GM18508 (cell line): ENCODE results near the gene GMDS.

Experiments
- ATAC-seq: cut with Tn5 transposase; IDR thresholded peaks from one replicate; pipeline ENCODE4 v1.9.1; 2021; ENCODE audit warnings: moderate number of reproducible peaks; ENCODE audit not compliant: insufficient read depth, unreplicated experiment

GMDS gene

DNA sequence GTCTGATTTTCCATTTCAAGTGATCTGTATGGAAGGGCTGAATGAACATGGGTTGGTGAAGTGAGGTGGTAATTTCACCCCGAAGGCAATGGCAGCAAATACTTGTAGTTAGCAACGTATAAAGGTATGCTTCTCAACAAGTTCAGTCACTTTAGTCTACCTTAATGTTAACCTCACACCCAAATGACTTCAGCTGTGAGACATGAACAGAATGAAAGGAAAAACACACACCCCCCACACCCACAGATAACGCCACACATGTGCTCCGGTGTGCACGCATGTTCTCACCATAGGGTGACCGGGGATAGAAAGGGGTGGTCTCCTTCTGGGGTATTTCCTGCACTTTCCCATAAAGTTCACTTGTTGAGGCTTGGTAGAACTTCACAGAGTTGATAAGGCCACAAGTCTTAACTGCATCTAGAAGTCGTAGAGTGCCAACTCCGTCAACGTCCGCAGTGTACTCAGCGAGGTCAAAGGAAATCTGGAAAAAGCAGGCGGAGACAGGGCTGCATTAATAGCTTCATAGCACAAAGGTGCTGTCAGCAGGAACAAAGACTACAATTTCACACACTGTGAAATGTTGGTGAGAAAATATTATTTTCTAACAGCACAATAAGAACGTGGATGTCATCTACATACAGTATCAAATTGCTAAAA is 284.8 kb downstream of the GMDS start:
- ATAC-seq: no peak

DNA sequence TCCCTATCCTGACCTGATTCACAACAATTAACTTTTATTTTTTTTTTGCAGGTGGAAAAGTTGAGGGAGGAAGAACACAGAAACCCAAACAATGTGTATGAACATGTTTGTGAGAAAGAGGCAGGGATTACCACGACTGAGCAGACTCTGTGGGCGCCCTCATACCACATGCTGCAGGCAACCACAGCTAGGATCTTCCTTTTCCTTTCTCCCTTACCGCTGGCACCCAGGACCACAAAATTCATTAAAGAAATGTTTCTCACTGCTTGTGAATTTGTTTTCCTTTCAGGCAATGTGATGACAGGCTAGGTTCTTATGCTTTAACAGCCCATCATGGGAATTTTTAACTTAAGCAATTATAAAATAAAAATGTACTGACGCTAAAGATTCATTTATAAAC is 287.1 kb downstream of the GMDS start:
- ATAC-seq: no peak

DNA sequence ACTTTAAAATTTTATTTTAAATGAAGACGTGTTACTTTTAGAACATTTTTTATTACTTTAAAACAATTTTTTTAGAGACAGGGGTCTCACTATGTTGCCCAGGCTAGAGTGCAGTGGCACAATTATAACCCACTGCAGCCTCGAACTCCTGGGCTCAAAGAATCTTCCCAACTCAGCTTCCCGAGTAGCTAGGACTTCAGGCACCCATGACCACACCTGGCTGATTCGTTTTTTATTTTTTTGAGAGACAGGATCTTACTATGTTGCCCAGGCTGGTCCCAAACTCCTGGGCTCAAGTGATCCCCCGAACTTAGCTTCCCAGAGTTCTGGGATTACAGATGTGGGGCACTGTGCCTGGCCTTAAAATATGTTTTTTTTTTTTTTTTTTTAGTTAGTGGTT is 287.7 kb downstream of the GMDS start:
- no peak for ATAC-seq

DNA sequence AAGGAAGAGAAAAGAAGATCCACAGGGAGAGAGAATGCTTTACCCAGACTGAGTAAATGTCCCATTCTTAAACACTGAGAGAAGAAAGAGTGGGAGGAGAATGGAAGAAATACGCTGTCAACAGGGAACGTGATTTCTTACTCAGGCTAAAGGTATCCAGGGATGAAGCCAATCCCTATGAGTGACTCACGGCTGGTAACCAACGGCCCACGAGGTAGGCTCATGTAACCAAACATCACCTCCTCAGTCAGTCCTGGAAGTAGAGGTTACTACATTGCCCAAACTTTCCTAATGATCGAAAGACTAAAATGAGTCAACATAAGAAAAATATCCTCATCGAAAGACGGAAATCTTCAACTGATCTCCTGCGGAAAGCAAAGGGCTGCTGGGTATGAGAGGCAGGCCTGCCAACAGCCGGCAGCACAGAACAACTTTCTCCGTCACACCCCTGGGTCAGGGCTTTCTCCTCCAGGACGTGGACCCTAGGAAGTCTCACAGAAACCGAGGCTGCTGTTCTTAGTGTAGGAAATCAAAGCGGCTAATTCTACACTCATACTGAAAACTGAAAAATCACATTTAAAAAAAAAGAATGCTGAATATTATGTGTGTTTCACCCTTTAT is 292.6 kb downstream of the GMDS start:
- ATAC-seq: no peak

DNA sequence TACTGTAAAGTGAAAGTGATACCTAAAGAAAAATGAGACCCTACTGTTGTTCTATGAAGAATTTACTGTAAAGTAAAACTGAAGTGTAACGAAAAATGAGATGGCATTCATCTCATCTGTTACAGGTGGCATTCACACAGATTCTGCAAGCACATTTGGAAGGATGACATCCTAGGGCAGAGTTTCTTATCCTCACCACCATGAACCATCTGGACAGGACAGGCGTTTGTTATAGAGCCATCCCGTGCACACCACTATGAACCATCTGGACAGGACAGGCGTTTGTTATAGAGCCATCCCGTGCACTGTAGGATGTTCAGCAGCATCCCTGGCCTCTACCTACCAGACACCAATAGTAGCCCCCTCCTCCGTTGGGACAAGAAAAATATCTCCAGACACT is 294.8 kb downstream of the GMDS start:
- ATAC-seq: no peak

DNA sequence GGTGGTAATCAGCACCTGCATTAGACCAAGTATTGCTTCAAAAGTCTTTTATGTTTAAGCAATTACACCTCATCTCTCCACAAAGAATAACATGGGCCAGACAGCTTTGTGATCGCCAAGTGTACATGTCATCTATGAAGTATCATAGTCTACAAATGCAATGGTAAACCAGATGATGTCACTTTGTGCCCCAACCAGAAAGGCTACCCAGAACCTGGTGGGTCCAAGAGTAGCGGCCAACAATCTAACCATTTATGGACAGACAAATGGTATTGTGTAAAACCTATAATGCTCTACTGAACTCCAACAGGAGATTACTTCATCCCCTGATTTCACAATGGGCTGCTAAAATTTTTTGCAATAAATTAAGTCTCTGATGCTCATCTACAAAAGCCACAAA is 295.9 kb downstream of the GMDS start:
- no peak for ATAC-seq

DNA sequence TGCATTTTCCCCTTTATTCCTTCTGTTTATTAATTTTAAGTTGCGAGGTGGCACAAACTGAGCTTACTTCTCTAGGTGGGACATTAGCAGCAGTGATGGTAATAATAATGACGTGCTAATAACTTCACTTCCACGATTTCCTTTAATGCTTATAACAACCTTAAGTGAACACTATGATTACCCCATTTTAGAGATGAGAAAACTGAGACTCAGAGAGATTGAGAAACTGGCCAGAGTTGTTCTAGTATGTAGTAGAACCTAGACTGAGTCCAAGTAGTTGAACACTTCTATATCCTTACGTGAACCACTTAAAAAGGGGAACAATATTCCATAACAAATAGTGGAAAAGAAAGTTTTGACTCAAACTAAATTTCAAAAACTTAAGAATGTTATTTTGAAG is 297.5 kb downstream of the GMDS start:
- no peak for ATAC-seq

DNA sequence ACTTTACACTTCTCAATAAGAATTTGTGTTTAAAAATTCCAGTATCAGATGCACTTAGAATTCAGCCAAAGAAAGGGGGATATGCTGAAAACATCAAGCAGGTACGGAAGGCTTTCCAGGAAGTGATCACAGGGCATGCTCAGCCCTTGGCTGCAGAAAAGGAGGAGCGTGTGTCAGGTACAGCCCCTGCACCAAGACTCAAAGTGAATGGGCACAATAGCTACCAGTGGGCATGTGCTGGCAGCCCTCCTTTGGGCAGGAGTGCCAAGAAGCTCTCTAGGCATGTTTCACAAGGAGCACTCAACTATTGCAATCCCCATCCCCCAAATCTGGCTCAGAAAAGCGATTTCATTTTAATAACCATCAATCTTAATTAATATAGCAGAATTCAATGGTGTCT is 298.8 kb downstream of the GMDS start:
- ATAC-seq: no peak

DNA sequence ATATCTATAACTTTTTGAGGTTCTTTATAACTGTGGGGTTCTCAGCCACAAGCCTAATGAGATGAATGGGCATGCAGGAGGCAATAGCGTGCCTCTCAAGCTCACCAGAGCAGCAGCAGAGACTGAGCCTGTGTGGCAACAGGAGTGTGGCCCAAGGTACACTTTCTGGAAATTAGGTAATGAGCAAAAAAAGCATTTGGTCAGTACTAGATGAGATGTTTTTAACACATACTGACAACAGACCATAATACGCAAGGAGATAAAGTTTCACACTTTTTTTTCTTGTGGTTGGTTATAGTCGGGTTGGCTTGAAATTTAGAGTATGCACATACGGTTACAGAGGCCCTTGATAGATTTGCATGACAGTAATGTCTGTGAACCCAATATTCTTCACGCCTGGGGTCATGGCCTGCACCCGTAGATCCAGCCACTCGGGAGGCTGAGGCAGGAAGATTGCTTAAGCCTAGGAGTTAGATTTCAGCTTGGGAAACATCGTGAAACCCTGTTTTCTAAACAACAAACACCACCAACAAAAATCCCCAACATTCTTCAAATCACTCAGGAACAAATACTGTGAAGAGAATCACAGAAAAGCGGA is 300.1 kb downstream of the GMDS start:
- ATAC-seq: no peak

DNA sequence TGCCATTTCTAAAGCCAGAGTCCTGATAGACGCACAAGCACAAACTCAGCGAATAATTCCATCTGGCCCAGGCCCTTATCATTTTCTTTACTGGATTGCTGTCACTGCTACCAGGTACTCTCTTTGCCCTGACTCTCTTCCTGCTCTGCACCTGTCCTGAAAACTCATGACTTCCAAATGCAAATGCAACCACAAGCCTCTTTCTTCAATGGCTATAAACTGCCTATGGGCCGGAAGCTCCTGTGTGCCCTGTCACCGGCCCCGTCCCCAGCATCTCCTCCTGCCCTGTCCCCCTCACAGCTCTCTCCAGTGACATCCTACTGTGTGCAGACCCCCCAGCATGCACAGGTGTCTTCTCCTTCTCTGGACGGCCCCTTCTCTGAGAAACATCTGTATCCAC is 302.6 kb downstream of the GMDS start:
- ATAC-seq: no peak

DNA sequence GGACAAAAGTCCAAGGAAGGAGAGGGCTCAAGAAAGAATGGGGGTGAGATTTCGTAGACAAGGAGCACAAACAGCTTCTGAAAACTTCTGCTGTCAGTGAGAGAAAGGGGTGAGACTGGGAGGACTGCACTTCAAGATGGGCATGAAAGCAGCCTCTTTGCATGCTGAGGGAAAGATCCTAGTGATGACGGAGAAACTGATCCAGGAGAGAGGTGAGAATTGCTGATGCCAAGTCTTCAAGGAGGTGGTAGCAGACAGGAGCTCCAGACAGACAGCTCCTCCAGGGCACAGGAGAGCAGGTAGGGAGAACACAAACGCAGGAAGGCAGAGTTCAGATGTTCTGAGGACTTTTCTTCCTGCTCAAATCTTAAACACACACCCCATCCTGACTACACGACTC is 303.9 kb downstream of the GMDS start:
- no peak for ATAC-seq

DNA sequence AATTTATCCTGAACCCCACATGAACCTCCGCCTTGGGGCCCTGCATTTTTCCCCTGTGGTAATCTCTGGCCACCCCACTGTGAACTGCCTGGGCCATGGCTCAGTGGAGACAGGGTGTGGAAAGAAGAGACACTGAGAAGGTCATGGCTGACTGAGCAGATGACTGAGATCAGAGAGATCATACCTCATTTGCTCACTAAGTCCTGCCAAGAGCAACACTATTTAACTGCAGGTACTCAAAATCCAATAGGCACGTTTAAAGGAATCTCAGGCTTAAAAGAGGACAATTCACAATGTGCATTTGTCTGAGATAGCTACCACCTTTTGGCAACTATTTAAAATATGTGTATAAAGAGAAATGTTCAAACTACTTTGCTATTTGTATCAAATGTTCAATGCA is 305.0 kb downstream of the GMDS start:
- no peak for ATAC-seq

DNA sequence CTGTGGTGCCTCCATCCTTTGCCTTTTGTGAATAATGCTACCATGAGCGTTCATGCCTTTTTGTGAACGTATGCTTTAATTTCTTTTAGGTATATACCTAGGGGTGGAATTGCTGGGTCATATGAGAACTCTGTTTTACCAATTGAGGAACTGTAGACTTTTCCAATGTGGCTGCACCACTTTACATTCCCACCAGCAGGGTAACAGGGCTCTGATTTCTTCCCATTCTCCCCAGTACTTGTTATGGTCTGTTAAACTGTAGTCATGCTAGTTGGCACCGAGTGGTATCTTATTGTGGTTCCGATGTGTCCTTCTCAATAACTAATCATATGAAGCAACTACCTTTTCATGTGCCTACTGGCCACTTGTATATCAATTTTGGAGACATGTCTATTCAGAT is 312.1 kb downstream of the GMDS start:
- ATAC-seq: no peak

DNA sequence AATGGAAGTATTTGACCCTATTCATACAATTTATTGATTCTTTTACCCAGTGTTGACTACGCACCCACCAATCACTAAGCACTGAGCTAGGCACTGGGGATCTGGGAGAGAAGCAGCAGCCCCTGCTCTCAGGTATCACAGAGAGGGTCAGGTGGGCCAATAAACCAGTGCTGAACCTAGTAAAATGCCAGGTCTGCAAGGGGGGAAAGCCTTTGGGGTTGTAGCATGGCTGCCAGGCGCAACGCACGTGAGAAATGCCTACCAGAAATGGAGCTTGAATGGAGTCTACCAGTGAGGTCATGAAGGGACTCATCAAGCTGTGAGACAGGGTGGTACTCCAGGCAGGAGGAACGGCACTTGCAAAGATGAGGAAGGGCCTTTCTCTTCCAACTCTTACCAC is 313.6 kb downstream of the GMDS start:
- ATAC-seq: no peak

DNA sequence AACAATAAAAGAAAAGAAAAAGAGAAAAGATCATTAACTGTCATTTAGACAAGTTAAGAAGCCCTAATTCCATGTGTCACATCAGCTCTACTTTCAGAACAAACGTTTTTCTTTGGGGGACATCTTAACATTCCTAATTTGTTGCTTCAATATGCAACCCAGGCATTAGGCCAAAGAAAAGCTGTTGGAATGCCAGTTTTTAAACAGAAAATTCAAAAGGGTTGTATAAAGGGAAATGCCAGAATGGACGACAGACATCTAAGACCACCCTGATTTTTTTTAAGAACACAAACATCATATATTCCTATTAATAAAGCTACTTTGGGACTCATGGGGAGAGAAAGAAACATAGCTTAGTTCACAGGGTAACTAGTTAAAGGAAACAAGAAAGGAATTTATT is 315.0 kb downstream of the GMDS start:
- ATAC-seq: no peak

DNA sequence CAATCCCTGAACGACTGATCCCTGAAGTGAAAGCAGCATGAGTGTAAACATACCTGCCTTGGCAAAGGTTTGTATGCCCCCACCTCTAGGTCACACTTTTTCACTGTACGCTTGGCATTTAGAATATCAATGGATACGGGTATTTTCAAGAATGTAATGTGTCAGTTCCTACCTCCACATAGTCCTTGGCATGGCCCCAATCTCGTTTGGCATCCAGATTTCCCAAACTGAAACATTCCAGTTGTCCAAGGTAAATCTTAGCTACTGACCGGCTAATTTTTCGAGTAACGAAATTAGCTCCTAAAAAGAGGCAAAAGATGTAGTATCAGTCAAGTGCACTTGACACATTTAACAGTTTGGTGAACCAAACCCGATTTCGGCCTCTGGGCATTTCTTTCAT is 315.5 kb downstream of the GMDS start:
- no peak for ATAC-seq

DNA sequence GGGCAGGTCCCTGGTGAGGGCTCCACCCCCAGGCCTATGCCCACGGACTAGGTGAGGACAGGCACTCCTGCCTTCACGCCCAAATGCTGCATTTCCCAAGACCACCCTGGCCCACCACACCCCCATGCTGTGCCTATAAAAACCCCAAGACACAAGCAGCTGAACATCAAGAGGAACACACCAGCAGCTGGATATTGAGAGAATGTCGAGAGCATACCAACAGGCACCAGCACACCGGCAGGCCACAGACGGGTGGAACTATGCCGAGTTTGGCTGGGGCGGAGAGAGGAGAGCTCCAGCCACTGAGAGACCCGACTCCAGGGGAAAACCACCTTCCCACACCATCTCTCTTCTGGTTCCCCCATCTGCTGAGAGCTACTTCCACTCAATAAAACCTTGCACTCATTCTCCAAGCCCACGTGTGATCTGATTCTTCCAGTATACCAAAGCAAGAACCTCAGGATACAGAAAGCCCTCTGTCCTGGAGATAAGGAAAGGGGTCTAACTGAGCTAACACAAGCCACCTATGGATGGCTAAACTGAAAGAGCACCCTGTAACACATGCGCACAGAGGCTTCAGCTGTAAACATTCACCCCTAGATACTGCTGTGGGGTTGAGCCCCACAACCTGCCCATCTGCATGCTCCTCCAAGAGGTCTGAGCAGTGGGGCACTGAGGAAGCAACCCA is 319.5 kb downstream of the GMDS start:
- no peak for ATAC-seq

DNA sequence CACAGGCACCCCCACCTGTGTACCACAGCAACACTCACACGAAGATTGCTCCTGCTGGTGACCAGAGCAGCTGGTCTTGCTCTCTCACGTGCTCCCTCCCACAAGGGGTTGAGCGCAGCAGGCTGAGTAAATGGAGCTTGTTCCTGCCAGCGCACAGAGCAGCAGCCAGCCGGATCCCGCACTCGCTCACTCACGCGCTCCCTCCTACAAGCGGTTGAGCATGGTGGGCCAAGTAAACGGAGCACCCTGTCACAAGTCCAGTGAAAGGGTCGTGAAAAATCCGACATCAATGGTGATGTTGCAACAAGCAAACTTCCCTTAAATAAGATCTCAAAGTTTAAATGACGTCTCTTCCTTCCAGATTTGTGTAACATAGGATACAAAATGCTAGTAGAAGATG is 322.0 kb downstream of the GMDS start:
- ATAC-seq: no peak

DNA sequence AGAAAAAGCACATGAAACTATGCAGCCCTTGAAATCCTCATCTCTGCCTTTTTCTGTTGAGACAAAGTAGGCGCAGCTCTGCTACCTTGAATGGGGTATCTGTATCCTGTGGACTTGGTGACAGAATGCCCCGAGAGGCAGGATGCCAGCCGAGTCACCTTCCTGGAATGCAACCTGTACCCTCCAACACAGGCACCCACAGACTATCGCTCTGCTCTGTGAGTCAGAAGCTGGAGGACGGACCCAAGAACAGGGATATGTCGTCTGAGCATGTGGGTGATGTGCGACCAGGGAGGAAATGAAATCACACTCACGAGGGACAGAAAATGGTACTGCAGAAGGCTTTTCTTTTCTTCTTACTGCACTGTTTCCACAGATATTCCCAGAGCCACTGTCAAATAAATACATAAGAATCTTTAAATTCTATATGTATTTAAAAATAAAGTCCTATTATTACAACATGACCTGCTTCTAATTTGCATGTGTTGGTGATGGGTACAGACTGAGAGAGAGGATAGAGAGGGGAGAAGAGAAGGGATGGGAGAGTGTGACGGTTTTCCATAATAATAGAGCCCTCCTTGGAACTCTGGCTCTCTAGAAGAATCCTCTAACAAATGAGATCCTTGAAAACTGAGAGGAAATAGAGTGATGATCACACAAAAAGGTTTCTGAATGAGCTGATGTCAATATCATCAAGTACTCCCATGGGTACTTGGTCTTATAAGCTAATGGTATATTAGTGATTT is 327.6 kb downstream of the GMDS start:
- ATAC-seq: no peak

DNA sequence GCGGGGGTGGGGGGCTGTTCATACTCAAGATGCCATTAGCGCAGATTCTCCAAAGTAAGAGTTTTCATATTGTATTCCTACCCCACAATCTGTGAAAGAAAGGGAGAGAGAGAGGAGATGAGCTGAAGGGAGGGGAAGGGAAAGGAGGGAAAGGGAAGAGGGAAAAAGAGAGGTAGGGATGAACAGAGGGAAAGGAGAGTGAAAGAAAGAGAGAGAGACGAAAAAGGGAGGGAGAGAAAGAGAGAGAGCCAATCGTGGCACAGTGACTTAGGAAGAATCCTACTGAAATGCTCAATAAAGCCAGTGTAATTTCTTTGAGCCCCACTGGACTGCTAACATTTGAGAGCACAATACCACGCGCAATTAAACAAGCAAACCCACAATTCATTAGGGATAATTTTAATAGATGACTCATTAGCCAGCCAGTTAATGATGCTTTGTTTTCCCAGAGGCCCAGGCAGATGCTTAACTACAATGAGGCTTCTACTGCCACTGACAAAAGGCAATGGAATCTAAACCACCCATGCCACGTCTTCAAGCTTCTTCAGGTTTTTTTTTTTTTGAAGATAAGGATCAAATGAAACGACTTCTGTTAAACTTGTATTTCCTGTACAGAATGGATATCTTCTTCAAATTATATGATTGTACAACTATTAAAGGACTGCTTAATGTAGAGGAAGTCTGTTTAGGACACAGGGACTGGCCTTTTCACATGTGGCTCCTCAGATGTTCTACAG is 328.9 kb downstream of the GMDS start:
- no peak for ATAC-seq
